Activated CD4-positive, alpha-beta T cell treated with anti-CD3 and anti-CD28 coated beads, Interleukin-2, amount 50 U/mL, for 16 hours (primary cell): Measurements from ENCODE around the gene SH3BGR.
A peak's percentile ranks its signal among the peaks of the same experiment; 100 is the strongest.
"Not testable (repeated sequence)": the region's sequence is repeated elsewhere in the genome, so short reads cannot be mapped to it uniquely, and the experiment has no call there.

Experiments used
- DNase-seq: peaks from one replicate; pipeline ENCODE4 v3.0.0-alpha.2; 2020

SH3BGR gene

GRCh38 chr21:39451332-39452206 lies at the start of gene SH3BGR:
TSS of gene SH3BGR (plus strand) at chr21:39451970. CDS start at chr21:39452097, 127 bp downstream.
- no peak for DNase-seq

- DNase-seq = no peak
These were observed 45.7 kb upstream of the SH3BGR start for GRCh38 chr21:39406065-39406464.

GRCh38 chr21:39419204-39419603 lies 32.6 kb upstream of the SH3BGR start:
- DNase-seq = not testable (repeated sequence)

GRCh38 chr21:39422527-39423241 lies 29.1 kb upstream of the SH3BGR start:
- no peak for DNase-seq

- no peak for DNase-seq
These were observed 22.3 kb upstream of the SH3BGR start for GRCh38 chr21:39429445-39429844.

GRCh38 chr21:39430016-39430415 lies 21.8 kb upstream of the SH3BGR start:
- no peak for DNase-seq

- no peak for DNase-seq
These were observed 21.3 kb upstream of the SH3BGR start for GRCh38 chr21:39430457-39430856.

GRCh38 chr21:39430954-39431353 lies 20.8 kb upstream of the SH3BGR start:
- DNase-seq = no peak

- DNase-seq = no peak
These were observed 16.8 kb upstream of the SH3BGR start for GRCh38 chr21:39434950-39435349.

GRCh38 chr21:39439232-39439631 lies 12.5 kb upstream of the SH3BGR start:
- no peak for DNase-seq

- DNase-seq = peak; percentile 59
These were observed 10.0 kb upstream of the SH3BGR start for GRCh38 chr21:39441502-39442475.

GRCh38 chr21:39444421-39445180 lies 7.2 kb upstream of the SH3BGR start:
- DNase-seq = no peak

GRCh38 chr21:39445321-39446269 lies 6.2 kb upstream of the SH3BGR start, which contains the start of gene LCA5L:
TSS of gene LCA5L (minus strand) at chr21:39445778. CDS start at chr21:39428493, 17,285 bp downstream.
- peak; percentile 93 for DNase-seq

- no peak for DNase-seq
These were observed 4.5 kb upstream of the SH3BGR start for GRCh38 chr21:39447264-39447663.

- no peak for DNase-seq
These were observed 618 bp downstream of the SH3BGR start for GRCh38 chr21:39452207-39452969.

- no peak for DNase-seq
These were observed 1.2 kb downstream of the SH3BGR start for GRCh38 chr21:39452970-39453342.

- no peak for DNase-seq
These were observed 1.9 kb downstream of the SH3BGR start for GRCh38 chr21:39453571-39454179.

GRCh38 chr21:39454949-39455668 lies 3.3 kb downstream of the SH3BGR start:
- DNase-seq = no peak

- no peak for DNase-seq
These were observed 4.9 kb downstream of the SH3BGR start for GRCh38 chr21:39456665-39457064.
